ENCODE measurements around the gene ADORA3. TPM values are rescaled to one million over a fixed set of nuclear protein-coding genes. Genes with fewer than 3 reads are reported as not detected.

The ADORA3 gene
- total and polyA plus RNA-seq, 5 donors = 2.0 to 10.9 (median 9.9) TPM

- intact Hi-C loops (cut with DNase I) = loop anchor here in 3 of 4 donors (2.0 to 5.0 kb wide), 2 partner anchors 149 to 150 kb away; no protein-coding TSS in a partner anchor
- H3K27ac ChIP-seq (ENCODE audit: low read length) = peak overlapping the region; percentile 82
- no peaks in the 10 kb centered on the region for H3K9me3 ChIP-seq (ENCODE audit: control insufficient read depth, low read length)
- peaks cover 10% of the 10 kb centered on the region for H3K4me1 ChIP-seq (ENCODE audit: control insufficient read depth, insufficient read depth, low read length)
- H3K4me3 ChIP-seq (ENCODE audit: low read length) = peak overlapping the region; percentile 2
- ATAC-seq (peak; percentile 78 to 85), DNase-seq (peak; percentile 82 to 92 (median 91))
- no peaks in the 10 kb centered on the region for H3K27me3 ChIP-seq (ENCODE audit: control insufficient read depth, insufficient read depth)
- 13% methylated on average over 15 of the region's 15 CpGs for WGBS
These were observed 4.2 kb upstream of the ADORA3 start for GRCh38 chr1:111507411-111508201.

- no peak for ATAC-seq
- Histone ChIP-seq H3K9me3 (ENCODE audit: control insufficient read depth, low read length) (no peaks in the 10 kb centered on the region), H3K4me1 (ENCODE audit: control insufficient read depth, insufficient read depth, low read length) (peaks cover 10% of the 10 kb centered on the region), H3K27me3 (ENCODE audit: control insufficient read depth, insufficient read depth) (no peaks in the 10 kb centered on the region), H3K4me3 (ENCODE audit: low read length) (no peak overlapping the region), H3K27ac (ENCODE audit: low read length) (no peak overlapping the region)
- DNase-seq = no peak
- 46% methylated on average over 2 of the region's 2 CpGs for WGBS
- intact Hi-C loops (cut with DNase I) = loop anchor here in 2 of 4 donors (5.0 kb wide), 1 partner anchor 151 kb away; no protein-coding TSS in a partner anchor
These were observed 3.1 kb upstream of the ADORA3 start for GRCh38 chr1:111506561-111506960.

GRCh38 chr1:111505641-111506119, 2.2 kb upstream of the ADORA3 start:
- ATAC-seq (no peak), DNase-seq (no peak)
- Histone ChIP-seq H3K27ac (ENCODE audit: low read length) (peak overlapping the region; percentile 15), H3K9me3 (ENCODE audit: control insufficient read depth, low read length) (no peaks in the 10 kb centered on the region), H3K4me1 (ENCODE audit: control insufficient read depth, insufficient read depth, low read length) (peaks cover 10% of the 10 kb centered on the region), H3K27me3 (ENCODE audit: control insufficient read depth, insufficient read depth) (no peaks in the 10 kb centered on the region), H3K4me3 (ENCODE audit: low read length) (no peak overlapping the region)
- intact Hi-C loops (cut with DNase I) = loop anchor here in 2 of 4 donors (5.0 kb wide), 1 partner anchor 152 kb away; no protein-coding TSS in a partner anchor
- 82% methylated on average over 6 of the region's 6 CpGs for WGBS

GRCh38 chr1:111504097-111504496, 664 bp upstream of the ADORA3 start:
- peak overlapping the region; percentile 3 for H3K27ac ChIP-seq (ENCODE audit: low read length)
- 64% methylated on average over 6 of the region's 6 CpGs for WGBS
- peak in 1 of 3 donors; percentile 68 for DNase-seq
- intact Hi-C loops (cut with DNase I) = no loop called here
- no peak overlapping the region for H3K4me3 ChIP-seq (ENCODE audit: low read length)
- no peaks in the 10 kb centered on the region for H3K27me3 ChIP-seq (ENCODE audit: control insufficient read depth, insufficient read depth)
- no peak for ATAC-seq
- H3K4me1 ChIP-seq (ENCODE audit: control insufficient read depth, insufficient read depth, low read length) = peaks cover 2% of the 10 kb centered on the region
- no peaks in the 10 kb centered on the region for H3K9me3 ChIP-seq (ENCODE audit: control insufficient read depth, low read length)

- Histone ChIP-seq H3K9me3 (ENCODE audit: control insufficient read depth, low read length) (no peaks in the 10 kb centered on the region), H3K4me3 (ENCODE audit: low read length) (no peak overlapping the region), H3K4me1 (ENCODE audit: control insufficient read depth, insufficient read depth, low read length) (no peaks in the 10 kb centered on the region), H3K27ac (ENCODE audit: low read length) (no peak overlapping the region), H3K27me3 (ENCODE audit: control insufficient read depth, insufficient read depth) (no peaks in the 10 kb centered on the region)
- ATAC-seq (no peak), DNase-seq (no peak)
- intact Hi-C loops (cut with DNase I) = no loop called here
- WGBS = 74% methylated on average over 7 of the region's 7 CpGs
These were observed 1.8 kb downstream of the ADORA3 start for GRCh38 chr1:111501645-111502044.

GRCh38 chr1:111499026-111499785, 4.2 kb downstream of the ADORA3 start:
- DNase-seq (no peak), ATAC-seq (no peak)
- no peaks in the 10 kb centered on the region for H3K9me3 ChIP-seq (ENCODE audit: control insufficient read depth, low read length)
- intact Hi-C loops (cut with DNase I) = no loop called here
- H3K4me3 ChIP-seq (ENCODE audit: low read length) = no peak overlapping the region
- H3K4me1 ChIP-seq (ENCODE audit: control insufficient read depth, insufficient read depth, low read length) = no peaks in the 10 kb centered on the region
- no peak overlapping the region for H3K27ac ChIP-seq (ENCODE audit: low read length)
- WGBS = 88% methylated on average over 5 of the region's 5 CpGs
- no peaks in the 10 kb centered on the region for H3K27me3 ChIP-seq (ENCODE audit: control insufficient read depth, insufficient read depth)

- Histone ChIP-seq H3K9me3 (ENCODE audit: control insufficient read depth, low read length) (no peaks in the 10 kb centered on the region), H3K27me3 (ENCODE audit: control insufficient read depth, insufficient read depth) (no peaks in the 10 kb centered on the region), H3K27ac (ENCODE audit: low read length) (no peak overlapping the region), H3K4me1 (ENCODE audit: control insufficient read depth, insufficient read depth, low read length) (no peaks in the 10 kb centered on the region), H3K4me3 (ENCODE audit: low read length) (no peak overlapping the region)
- ATAC-seq = no peak
- DNase-seq = no peak
- intact Hi-C loops (cut with DNase I) = no loop called here
- WGBS = 69% methylated on average over 5 of the region's 5 CpGs
These were observed 5.8 kb downstream of the ADORA3 start for GRCh38 chr1:111497592-111497991.

GRCh38 chr1:111496398-111496797, 7.0 kb downstream of the ADORA3 start:
- Histone ChIP-seq H3K9me3 (ENCODE audit: control insufficient read depth, low read length) (no peaks in the 10 kb centered on the region), H3K4me3 (ENCODE audit: low read length) (no peak overlapping the region), H3K27me3 (ENCODE audit: control insufficient read depth, insufficient read depth) (no peaks in the 10 kb centered on the region), H3K4me1 (ENCODE audit: control insufficient read depth, insufficient read depth, low read length) (no peaks in the 10 kb centered on the region), H3K27ac (ENCODE audit: low read length) (no peak overlapping the region)
- ATAC-seq (no peak), DNase-seq (no peak)
- intact Hi-C loops (cut with DNase I) = no loop called here
- 83% methylated on average over 4 of the region's 4 CpGs for WGBS

GRCh38 chr1:111491070-111491469, 12.4 kb downstream of the ADORA3 start:
- Histone ChIP-seq H3K27ac (ENCODE audit: low read length) (peak overlapping the region; percentile 4), H3K9me3 (ENCODE audit: control insufficient read depth, low read length) (no peaks in the 10 kb centered on the region), H3K27me3 (ENCODE audit: control insufficient read depth, insufficient read depth) (no peaks in the 10 kb centered on the region), H3K4me3 (ENCODE audit: low read length) (no peak overlapping the region), H3K4me1 (ENCODE audit: control insufficient read depth, insufficient read depth, low read length) (no peaks in the 10 kb centered on the region)
- intact Hi-C loops (cut with DNase I) = no loop called here
- DNase-seq = no peak
- ATAC-seq = no peak
- 84% methylated on average over 7 of the region's 7 CpGs for WGBS

- ATAC-seq (no peak), DNase-seq (no peak)
- Histone ChIP-seq H3K4me1 (ENCODE audit: control insufficient read depth, insufficient read depth, low read length) (no peaks in the 10 kb centered on the region), H3K27ac (ENCODE audit: low read length) (peak overlapping the region; percentile 12), H3K4me3 (ENCODE audit: low read length) (no peak overlapping the region), H3K9me3 (ENCODE audit: control insufficient read depth, low read length) (no peaks in the 10 kb centered on the region), H3K27me3 (ENCODE audit: control insufficient read depth, insufficient read depth) (no peaks in the 10 kb centered on the region)
- 86% methylated on average over 4 of the region's 4 CpGs for WGBS
- intact Hi-C loops (cut with DNase I) = no loop called here
These were observed 13.2 kb downstream of the ADORA3 start for GRCh38 chr1:111490220-111490619.

GRCh38 chr1:111489604-111490003, 13.8 kb downstream of the ADORA3 start:
- WGBS = 74% methylated on average over 4 of the region's 4 CpGs
- ATAC-seq (peak; percentile 82), DNase-seq (peak in 1 of 3 donors; percentile 37)
- no peaks in the 10 kb centered on the region for H3K27me3 ChIP-seq (ENCODE audit: control insufficient read depth, insufficient read depth)
- no peaks in the 10 kb centered on the region for H3K4me1 ChIP-seq (ENCODE audit: control insufficient read depth, insufficient read depth, low read length)
- peak overlapping the region; percentile 34 for H3K27ac ChIP-seq (ENCODE audit: low read length)
- no peak overlapping the region for H3K4me3 ChIP-seq (ENCODE audit: low read length)
- intact Hi-C loops (cut with DNase I) = loop anchor here (5.0 to 10.0 kb wide), 3 partner anchors 265 to 278 kb away; partner anchors contain the start of gene DDX20 (in 1 of the 4)
- no peaks in the 10 kb centered on the region for H3K9me3 ChIP-seq (ENCODE audit: control insufficient read depth, low read length)
